NT2/D1 (cell line): Measurements from ENCODE around the gene FRMPD4.

ENCODE experiments used
- SUZ12 ChIP-seq: IDR thresholded peaks from 2 replicates; pipeline ENCODE4 v1.6.1; 2011; ENCODE audit not compliant: insufficient read length, insufficient read depth; ENCODE audit errors: extremely low read depth
- YY1 ChIP-seq: IDR thresholded peaks from 2 replicates; pipeline ENCODE4 v1.6.1; 2011; ENCODE audit not compliant: insufficient read length, insufficient read depth
- ZNF274 ChIP-seq: IDR thresholded peaks from 2 replicates; pipeline ENCODE4 v1.6.1; 2011; ENCODE audit warnings: mild to moderate bottlenecking, low read depth, low read length

DNA sequence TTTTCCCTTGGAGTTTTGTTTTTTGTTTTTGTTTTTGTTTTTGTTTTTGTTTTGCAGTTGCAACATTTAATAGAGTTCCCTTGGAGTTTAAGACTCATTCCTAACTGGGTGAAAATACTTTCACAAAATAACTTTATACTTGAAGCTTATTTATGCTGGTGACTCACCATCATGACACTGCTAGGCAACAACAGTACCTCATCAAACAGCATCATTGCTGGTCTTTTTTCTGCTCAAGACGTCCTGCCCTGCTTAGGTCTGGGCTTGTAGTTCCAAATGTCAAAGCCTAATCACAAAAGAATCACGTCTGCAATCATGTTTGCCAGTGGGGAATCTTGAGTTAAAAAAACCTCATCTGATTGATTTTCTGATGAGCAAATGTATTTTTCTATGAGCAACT lies 547.3 kb downstream of the FRMPD4 start:
- TF ChIP-seq YY1 (no peak), ZNF274 (no peak), SUZ12 (no peak)
